T-cell (primary cell): ENCODE data around the gene ADRA2A. TPM values are rescaled to one million over a fixed set of nuclear protein-coding genes. Genes with fewer than 3 reads are reported as not detected.

Experiments used
- ATAC-seq, 4 experiments: fragments of 200-7000 bp in 3 of 4; fragments of 150-1000 bp in 1 of 4; cut with Tn5 transposase; replicated peaks in 1 of 4; 1 replicate in 3 of 4; 2 replicates in 1 of 4; pipeline ENCODE4 v1.10.0; 2021; ENCODE audit warnings: moderate library complexity in 3 of 4, mild to moderate bottlenecking in 2 of 4, moderate number of reproducible peaks in 1 of 4
- CTCF ChIA-PET, 2 donors: fragments of 300-600 bp; sonication (Branson Sonifier 250); formaldehyde crosslinking; loops; one replicate each; lab custom pipeline; 2022; ENCODE audit warnings: antibody characterized with exemption in 2 of 2; lab: Charles Lee
- POLR2A ChIA-PET, 2 donors: fragments of 300-600 bp; sonication (Branson Sonifier 250); formaldehyde crosslinking; loops; one replicate each; lab custom pipeline; 2022; ENCODE audit warnings: antibody characterized with exemption in 2 of 2; lab: Charles Lee
- DNase-seq, 35 experiments: peaks; one replicate each; pipeline versions ENCODE4 v3.0.0 to v3.0.0-alpha.2; 2013 to 2023
- H3K27ac ChIP-seq: one replicate; pipeline ENCODE4 v1.5.1; 2013; ENCODE audit warnings: low read length
- H3K27me3 ChIP-seq, 2 experiments: replicated peaks in 1 of 2; 1 replicate in 1 of 2; 2 replicates in 1 of 2; pipeline versions ENCODE4 v1.6.1 to v1.7.0; 2013; ENCODE audit warnings: low read length in 1 of 2, mixed read lengths in 1 of 2; ENCODE audit not compliant: control insufficient read depth in 2 of 2, insufficient read depth in 2 of 2; ENCODE audit errors: extremely low read depth in 1 of 2
- H3K36me3 ChIP-seq, 2 donors: 1 replicate in 1 of 2; 2 replicates in 1 of 2; pipeline versions ENCODE4 v1.6.1 to v1.7.0; 2013; ENCODE audit warnings: low read length in 1 of 2; ENCODE audit not compliant: control insufficient read depth in 2 of 2, insufficient read depth in 1 of 2; ENCODE audit errors: extremely low read depth in 1 of 2
- H3K4me1 ChIP-seq, 2 experiments: 1 replicate in 1 of 2; 2 replicates in 1 of 2; pipeline versions ENCODE4 v1.6.1 to v1.7.0; 2013; ENCODE audit warnings: low read length in 2 of 2, mixed read lengths in 1 of 2; ENCODE audit not compliant: insufficient read depth in 2 of 2, control insufficient read depth in 1 of 2; ENCODE audit errors: extremely low read depth in 1 of 2
- H3K4me3 ChIP-seq, 2 donors: 1 replicate in 1 of 2; 2 replicates in 1 of 2; pipeline versions ENCODE4 v1.5.1 to v1.7.0; 2013; ENCODE audit warnings: mild to moderate bottlenecking in 2 of 2, low read length in 1 of 2, moderate library complexity in 1 of 2; ENCODE audit not compliant: control insufficient read depth in 1 of 2; ENCODE audit errors: extremely low read depth in 1 of 2
- H3K9me3 ChIP-seq: 2 replicates; pipeline ENCODE4 v1.7.0; 2013
- H3K27ac Mint-ChIP-seq, 2 donors: one replicate each; pipeline ENCODE4 v1.8.0; 2020 to 2021; ENCODE audit warnings: mild to moderate bottlenecking in 2 of 2, mixed read lengths in 2 of 2
- H3K27me3 Mint-ChIP-seq, 2 donors: one replicate each; pipeline ENCODE4 v1.8.0; 2021 to 2022; ENCODE audit warnings: mixed read lengths in 2 of 2
- H3K36me3 Mint-ChIP-seq: one replicate; pipeline ENCODE4 v1.8.0; 2021; ENCODE audit warnings: mixed read lengths
- H3K4me1 Mint-ChIP-seq, 3 donors: one replicate each; pipeline ENCODE4 v1.8.0; 2020 to 2022; ENCODE audit warnings: mixed read lengths in 3 of 3, mild to moderate bottlenecking in 1 of 3
- H3K4me3 Mint-ChIP-seq, 3 donors: one replicate each; pipeline ENCODE4 v1.8.0; 2020 to 2022; ENCODE audit warnings: mild to moderate bottlenecking in 3 of 3, mixed read lengths in 3 of 3, moderate library complexity in 3 of 3
- H3K9me3 Mint-ChIP-seq, 3 donors: one replicate each; pipeline ENCODE4 v1.8.0; 2020 to 2022; ENCODE audit warnings: mixed read lengths in 3 of 3
- WGBS: methylation state at CpG from one replicate; pipeline ENCODE4 v1.1.5; 2013; ENCODE audit warnings: missing lambda C conversion rate; ENCODE audit not compliant: insufficient coverage; 5-methylcytosine and 5-hydroxymethylcytosine counted together
- total RNA-seq, 35 experiments: library from RNA in 6 of 35; stranded (reverse) in 6 of 35; fragments of 120-200 nt in 1 of 35; gene quantifications; one replicate each; pipeline versions ENCODE4 v1.2.1 to v1.2.4 and lab custom pipeline; 2013 to 2026

The ADRA2A gene
- total RNA-seq, 5 donors from 2014 or later (not counting 1 experiment from before 2014, with no cell fraction given) = 0.09 to 0.26 (median 0.12) TPM

DNA sequence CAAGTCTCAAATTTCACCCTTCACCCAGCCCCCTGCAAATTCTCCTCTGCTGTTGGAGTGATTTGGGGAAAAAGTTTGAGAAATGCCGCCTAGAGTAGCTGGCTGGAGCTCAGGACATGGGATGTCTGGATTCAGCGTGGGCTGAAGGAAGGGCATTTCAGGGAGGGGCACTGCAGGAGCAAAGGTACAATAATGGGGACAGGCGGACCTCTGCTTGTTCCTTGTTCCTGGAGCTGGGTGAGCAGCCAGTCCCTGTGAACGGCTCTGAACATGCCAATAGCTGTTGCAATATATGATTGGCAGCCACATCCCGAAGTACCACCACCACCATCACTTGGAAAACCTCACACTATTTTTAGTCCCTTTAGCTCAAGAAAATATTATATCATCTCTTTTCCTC, 23.4 kb downstream of the ADRA2A start:
- Mint-ChIP-seq H3K4me3 (no peak overlapping the region), H3K27ac (no peak overlapping the region), H3K9me3 (no peaks in the 10 kb centered on the region), H3K27me3 (peaks cover 17 to 25% of the 10 kb centered on the region in 2 donors), H3K4me1 (no peaks in the 10 kb centered on the region), H3K36me3 (no peaks in the 10 kb centered on the region)
- ChIA-PET POLR2A (no interaction called here), CTCF (no interaction called here)
- no peaks in the 10 kb centered on the region for H3K9me3 ChIP-seq
- 82% methylated on average over 5 of the region's 5 CpGs for WGBS
- no peak overlapping the region for H3K4me3 ChIP-seq
- no peak for ATAC-seq
- no peak for DNase-seq
- no peaks in the 10 kb centered on the region for H3K4me1 ChIP-seq
- peaks cover 0 to 45% of the 10 kb centered on the region in 2 experiments for H3K27me3 ChIP-seq
- H3K36me3 ChIP-seq = no peaks in the 10 kb centered on the region
- no peak overlapping the region for H3K27ac ChIP-seq

DNA sequence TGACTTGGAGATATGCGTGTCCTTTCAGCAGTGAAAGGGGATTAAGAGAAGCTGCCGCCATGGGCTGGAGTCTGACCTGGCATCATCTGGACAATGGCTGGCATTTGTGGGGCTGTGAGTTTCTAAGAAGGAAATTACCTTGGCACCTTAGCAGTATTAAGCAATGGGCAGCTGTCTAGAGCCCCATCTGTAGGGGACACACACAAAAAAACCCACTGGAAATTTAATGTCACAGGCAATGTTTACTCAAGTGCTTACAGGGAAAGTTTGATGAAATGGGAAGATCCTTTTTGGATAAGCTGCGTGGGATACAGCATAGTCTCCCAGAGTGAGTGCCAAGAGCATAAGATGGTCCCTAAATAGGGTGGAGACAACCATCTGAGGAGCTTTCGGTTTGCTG, 25.0 kb downstream of the ADRA2A start:
- ChIA-PET POLR2A (no interaction called here), CTCF (no interaction called here)
- H3K27ac Mint-ChIP-seq = no peak overlapping the region

DNA sequence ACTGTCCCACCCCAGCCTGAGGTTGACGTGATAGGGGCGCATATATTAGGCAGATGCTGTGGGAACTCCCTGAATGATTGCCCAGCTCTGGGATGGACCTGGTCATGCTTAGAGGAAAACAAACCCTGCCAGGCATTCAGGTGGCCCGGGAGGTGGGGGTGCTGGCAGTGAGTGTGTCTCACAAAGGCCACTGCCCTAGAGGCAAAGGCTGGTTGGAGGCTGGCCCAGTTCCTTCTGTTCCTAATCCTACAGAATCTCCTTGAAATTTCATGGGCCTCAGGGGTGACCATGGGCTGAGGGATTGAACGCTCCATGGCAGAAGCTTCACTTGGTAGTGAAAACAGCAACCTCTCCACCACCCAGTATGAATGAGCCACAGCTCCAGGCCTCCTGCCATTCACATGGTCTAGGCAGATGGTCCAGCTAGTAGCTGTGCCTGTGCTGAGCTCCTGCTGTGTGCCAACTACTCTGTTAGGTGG, 25.6 kb downstream of the ADRA2A start:
- Mint-ChIP-seq H3K9me3 (no peaks in the 10 kb centered on the region), H3K27ac (no peak overlapping the region), H3K4me3 (no peak overlapping the region), H3K4me1 (no peaks in the 10 kb centered on the region), H3K27me3 (peaks cover 21% of the 10 kb centered on the region in 2 donors), H3K36me3 (no peaks in the 10 kb centered on the region)
- H3K36me3 ChIP-seq = no peaks in the 10 kb centered on the region
- H3K27me3 ChIP-seq = peaks cover 0 to 31% of the 10 kb centered on the region in 2 experiments
- ChIA-PET CTCF (interaction anchor here in 1 of 2 donors (0.6 kb wide), 1 partner anchor 504 kb away, joined by 5 read pairs; no protein-coding TSS in a partner anchor), POLR2A (no interaction called here)
- H3K9me3 ChIP-seq = no peaks in the 10 kb centered on the region
- H3K4me3 ChIP-seq = no peak overlapping the region
- H3K27ac ChIP-seq = no peak overlapping the region
- DNase-seq (no peak), ATAC-seq (no peak)
- no peaks in the 10 kb centered on the region for H3K4me1 ChIP-seq
- 80% methylated on average over 2 of the region's 4 CpGs for whole genome bisulfite sequencing

More for the DNA sequence above, 25.0 kb downstream of the ADRA2A start:
- Histone ChIP-seq H3K27ac (no peak overlapping the region), H3K4me3 (no peak overlapping the region), H3K36me3 (no peaks in the 10 kb centered on the region), H3K9me3 (no peaks in the 10 kb centered on the region), H3K4me1 (no peaks in the 10 kb centered on the region), H3K27me3 (peaks cover 0 to 36% of the 10 kb centered on the region in 2 experiments)
- ATAC-seq (no peak), DNase-seq (no peak)
- Mint-ChIP-seq H3K4me1 (no peaks in the 10 kb centered on the region), H3K36me3 (no peaks in the 10 kb centered on the region), H3K9me3 (no peaks in the 10 kb centered on the region), H3K4me3 (no peak overlapping the region), H3K27me3 (peaks cover 21% of the 10 kb centered on the region in 2 donors)
- WGBS = 95% methylated on average over 4 of the region's 4 CpGs

DNA sequence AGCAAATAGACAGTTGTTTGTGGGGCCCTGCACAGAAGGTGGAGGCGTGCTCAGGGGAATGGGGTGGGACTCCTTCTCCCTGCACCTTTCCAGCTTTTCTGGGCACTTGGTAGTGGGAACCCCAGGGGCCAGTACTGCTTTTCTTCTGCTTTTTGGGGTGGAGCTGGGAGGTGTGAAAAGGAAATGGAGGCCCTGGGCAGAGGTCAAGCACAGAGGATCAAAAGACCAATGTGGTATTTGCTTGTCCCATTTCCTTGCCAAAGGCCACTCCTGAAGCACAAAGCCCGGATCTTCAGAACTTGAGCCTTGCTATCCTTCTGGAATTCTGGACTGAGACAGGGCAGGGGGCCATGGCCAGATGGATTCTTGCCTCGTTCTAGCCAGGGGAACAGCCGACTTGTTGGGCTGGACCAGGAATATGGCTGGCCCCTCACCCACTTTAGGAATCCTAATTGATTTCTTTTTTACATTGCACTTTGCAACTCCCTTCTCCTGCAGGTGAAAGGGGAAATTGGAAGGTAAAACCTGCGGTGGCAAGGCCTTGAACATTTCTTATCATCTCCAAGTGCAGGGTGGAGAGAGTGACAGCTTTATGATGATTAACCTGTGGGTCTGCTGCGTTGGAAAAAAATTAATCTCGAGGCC, 26.5 kb downstream of the ADRA2A start:
- peaks cover 19 to 21% of the 10 kb centered on the region in 2 donors for H3K27me3 Mint-ChIP-seq
- Histone ChIP-seq H3K4me3 (no peak overlapping the region), H3K9me3 (no peaks in the 10 kb centered on the region), H3K36me3 (no peaks in the 10 kb centered on the region), H3K4me1 (no peaks in the 10 kb centered on the region), H3K27me3 (peaks cover 0 to 23% of the 10 kb centered on the region in 2 experiments), H3K27ac (no peak overlapping the region)
- ATAC-seq = no peak
- H3K4me3 Mint-ChIP-seq = no peak overlapping the region
- H3K4me1 Mint-ChIP-seq = no peaks in the 10 kb centered on the region
- POLR2A ChIA-PET = no interaction called here
- CTCF ChIA-PET = interaction anchor here in 1 of 2 donors (0.6 kb wide), 1 partner anchor 505 kb away, joined by 5 read pairs; no protein-coding TSS in a partner anchor
- H3K36me3 Mint-ChIP-seq = no peaks in the 10 kb centered on the region
- no peaks in the 10 kb centered on the region for H3K9me3 Mint-ChIP-seq
- 75% methylated on average over 1 of the region's 7 CpGs for WGBS
- no peak for DNase-seq
- H3K27ac Mint-ChIP-seq = no peak overlapping the region

DNA sequence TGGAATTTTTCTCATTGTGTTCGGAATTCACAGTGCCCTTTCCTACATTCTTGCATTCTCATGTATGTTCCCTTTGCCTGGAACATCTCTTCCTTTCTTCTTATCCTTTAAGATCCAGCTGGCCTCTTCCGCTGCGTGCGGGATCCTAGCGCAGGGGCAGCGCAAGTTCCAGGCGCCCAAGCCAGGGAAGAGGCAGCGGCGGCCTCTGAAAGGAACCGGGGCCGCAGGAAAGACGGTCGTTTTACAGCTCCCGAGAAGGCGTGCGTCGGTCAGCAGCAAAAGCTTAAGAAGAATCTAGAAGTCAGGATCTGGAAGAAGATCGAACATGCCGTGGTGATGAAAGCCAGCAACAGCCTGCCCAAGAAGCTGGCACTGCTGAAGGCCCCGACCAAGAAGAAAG, 28.0 kb downstream of the ADRA2A start:
- DNase-seq = no peak
- no peaks in the 10 kb centered on the region for H3K4me1 ChIP-seq
- no peaks in the 10 kb centered on the region for H3K4me1 Mint-ChIP-seq
- H3K9me3 ChIP-seq = no peaks in the 10 kb centered on the region
- no peaks in the 10 kb centered on the region for H3K36me3 Mint-ChIP-seq
- 93% methylated on average over 19 of the region's 20 CpGs for WGBS
- ChIA-PET CTCF (no interaction called here), POLR2A (no interaction called here)
- H3K36me3 ChIP-seq = no peaks in the 10 kb centered on the region
- ATAC-seq = no peak
- H3K4me3 Mint-ChIP-seq = no peak overlapping the region
- H3K4me3 ChIP-seq = no peak overlapping the region
- no peaks in the 10 kb centered on the region for H3K9me3 Mint-ChIP-seq
- H3K27me3 Mint-ChIP-seq = peaks cover 10 to 17% of the 10 kb centered on the region in 2 donors
- H3K27ac ChIP-seq = no peak overlapping the region
- peaks cover 0 to 19% of the 10 kb centered on the region in 2 experiments for H3K27me3 ChIP-seq
- H3K27ac Mint-ChIP-seq = no peak overlapping the region

DNA sequence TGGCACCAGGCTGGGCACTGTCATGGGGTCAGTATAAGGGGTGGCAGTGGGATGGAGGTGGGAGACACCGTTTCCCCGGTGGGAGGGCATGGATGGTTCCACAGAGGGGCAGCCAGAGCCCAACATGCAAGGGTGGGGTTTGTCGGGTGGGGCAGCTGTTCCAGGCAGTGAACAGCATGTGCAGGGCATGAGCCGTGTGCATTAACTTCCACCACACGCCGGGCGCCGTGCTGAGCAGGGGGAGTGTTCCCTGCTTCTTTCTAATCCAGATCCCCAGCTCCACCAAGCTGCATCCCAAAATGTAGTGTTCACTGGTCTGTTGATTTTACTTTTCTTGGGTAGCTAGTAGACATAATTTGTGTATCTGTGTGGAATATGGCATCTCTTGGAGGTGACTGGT, 29.3 kb downstream of the ADRA2A start:
- H3K9me3 ChIP-seq = no peaks in the 10 kb centered on the region
- Mint-ChIP-seq H3K27me3 (peaks cover 10 to 11% of the 10 kb centered on the region in 2 donors), H3K4me1 (no peaks in the 10 kb centered on the region), H3K4me3 (no peak overlapping the region), H3K27ac (no peak overlapping the region), H3K36me3 (no peaks in the 10 kb centered on the region), H3K9me3 (no peaks in the 10 kb centered on the region)
- H3K4me1 ChIP-seq = no peaks in the 10 kb centered on the region
- ChIA-PET CTCF (no interaction called here), POLR2A (no interaction called here)
- DNase-seq (no peak), ATAC-seq (no peak)
- H3K36me3 ChIP-seq = no peaks in the 10 kb centered on the region
- no peak overlapping the region for H3K4me3 ChIP-seq
- 100% methylated on average over 1 of the region's 8 CpGs for WGBS
- peaks cover 0 to 12% of the 10 kb centered on the region in 2 experiments for H3K27me3 ChIP-seq
- H3K27ac ChIP-seq = no peak overlapping the region
